ENCODE results near the gene ZNF235. TPM values are rescaled to one million over a fixed set of nuclear protein-coding genes. Genes with fewer than 3 reads are reported as not detected.
"Not testable (repeated sequence)": the region's sequence is repeated elsewhere in the genome, so short reads cannot be mapped to it uniquely, and the experiment has no call there.

The ZNF235 gene
- total RNA-seq = 11.6 and 14.5 TPM in 2 replicates

DNA sequence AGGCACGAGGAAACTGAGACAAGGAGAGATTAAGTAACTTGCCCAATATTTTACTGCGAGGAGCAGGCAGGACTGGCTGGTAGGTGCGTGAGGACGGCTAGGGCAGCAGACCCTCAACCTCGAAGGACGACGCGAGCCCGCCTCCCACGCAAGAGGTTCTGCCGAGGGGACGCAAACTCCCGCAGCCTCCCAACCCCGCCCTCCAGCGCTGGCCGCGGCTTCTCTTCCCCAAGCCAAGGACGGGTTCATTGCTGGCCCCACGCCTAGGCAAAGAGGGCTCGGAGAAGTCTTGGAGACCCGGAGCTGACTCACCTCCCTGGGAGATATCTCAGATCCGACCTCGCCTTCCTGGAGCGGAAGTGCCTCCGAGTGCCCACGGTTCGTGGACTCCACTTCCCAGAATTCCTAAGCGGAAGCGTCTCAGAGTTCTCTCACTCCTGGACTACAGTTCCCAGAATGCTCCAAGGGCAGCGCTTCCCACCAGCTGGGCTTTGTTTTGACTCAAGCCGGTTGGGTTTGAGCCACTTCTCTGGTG lies at the start of gene ZNF235:
ZNF235 (minus strand) TSS at position 367 of the 535 bp plus-strand sequence. CDS start 1,621 bp downstream, outside the sequence.
- Mint-ChIP-seq H3K4me3 (peak within 1 kb of the TSS; percentile 96), H3K9me3 (peaks cover 11% of the 10 kb centered on the region), H3K27me3 (peaks cover 7% of the 10 kb centered on the region), H3K36me3 (ENCODE audit: low read depth) (peaks cover 35% of the 10 kb centered on the region), H3K27ac (peak within 1 kb of the TSS; percentile 76), H3K4me1 (peaks cover 20% of the 10 kb centered on the region)
- ATAC-seq (ENCODE audit: low read depth) (peak; percentile 97), DNase-seq (peak; percentile 61)
- intact Hi-C loops (cut with micrococcal nuclease) = loop anchor here (1.0 to 2.0 kb wide), 8 partner anchors 44 to 210 kb away; partner anchors contain the start of genes ZNF180, ZNF224, ZNF225 and ZNF226
- TF ChIP-seq, protein P1, sequence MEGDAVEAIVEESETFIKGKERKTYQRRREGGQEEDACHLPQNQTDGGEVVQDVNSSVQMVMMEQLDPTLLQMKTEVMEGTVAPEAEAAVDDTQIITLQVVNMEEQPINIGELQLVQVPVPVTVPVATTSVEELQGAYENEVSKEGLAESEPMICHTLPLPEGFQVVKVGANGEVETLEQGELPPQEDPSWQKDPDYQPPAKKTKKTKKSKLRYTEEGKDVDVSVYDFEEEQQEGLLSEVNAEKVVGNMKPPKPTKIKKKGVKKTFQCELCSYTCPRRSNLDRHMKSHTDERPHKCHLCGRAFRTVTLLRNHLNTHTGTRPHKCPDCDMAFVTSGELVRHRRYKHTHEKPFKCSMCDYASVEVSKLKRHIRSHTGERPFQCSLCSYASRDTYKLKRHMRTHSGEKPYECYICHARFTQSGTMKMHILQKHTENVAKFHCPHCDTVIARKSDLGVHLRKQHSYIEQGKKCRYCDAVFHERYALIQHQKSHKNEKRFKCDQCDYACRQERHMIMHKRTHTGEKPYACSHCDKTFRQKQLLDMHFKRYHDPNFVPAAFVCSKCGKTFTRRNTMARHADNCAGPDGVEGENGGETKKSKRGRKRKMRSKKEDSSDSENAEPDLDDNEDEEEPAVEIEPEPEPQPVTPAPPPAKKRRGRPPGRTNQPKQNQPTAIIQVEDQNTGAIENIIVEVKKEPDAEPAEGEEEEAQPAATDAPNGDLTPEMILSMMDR (IDR thresholded peaks at IDR 0.05) = no peak
- ChIA-PET POLR2A (interaction anchor here (0.5 to 2.0 kb wide), 9 partner anchors 45 to 610 kb away, joined by 3 to 23 read pairs (median 4); partner anchors contain the start of genes ZNF180, ZNF224, ZNF226 and ZNF227), CTCF (no interaction called here)

DNA sequence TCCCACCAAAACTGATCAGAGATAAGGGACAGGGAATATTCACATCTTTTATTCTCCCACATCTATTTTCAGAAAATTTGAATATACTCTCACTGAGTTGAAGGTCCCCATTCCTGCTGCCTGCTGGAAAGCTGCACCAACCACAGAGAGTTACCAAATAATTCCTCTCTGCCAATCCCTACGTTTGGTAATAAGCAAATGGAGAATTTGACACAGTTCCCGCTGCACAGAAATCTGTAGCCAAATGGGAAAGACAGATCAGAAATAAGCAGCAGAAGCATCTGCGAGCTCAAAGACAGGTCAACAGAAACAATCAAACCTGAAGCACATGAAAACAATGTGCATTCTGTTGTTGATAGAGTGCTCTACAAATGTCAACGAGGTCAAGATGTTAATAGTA lies 41.7 kb upstream of the ZNF235 start:
- CTCF ChIA-PET = no interaction called here

DNA sequence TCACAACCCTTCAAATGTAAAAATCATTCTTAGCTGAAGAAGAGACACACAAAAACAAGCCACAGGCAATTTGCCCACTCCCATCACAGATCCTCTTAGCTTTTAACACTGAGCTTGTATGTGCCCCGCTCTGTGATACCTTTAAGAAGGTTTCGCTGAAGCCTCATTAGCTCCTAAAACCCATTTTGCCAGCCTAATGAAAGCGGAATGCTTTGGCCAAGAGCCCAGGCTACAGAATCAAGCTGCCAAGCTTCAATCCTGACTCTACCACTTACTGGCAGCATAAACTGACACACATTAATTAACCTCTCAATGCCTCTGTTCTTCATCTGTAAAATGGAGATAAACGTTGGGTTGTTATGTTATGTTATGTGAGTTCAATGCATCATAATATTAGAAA lies 41.1 kb upstream of the ZNF235 start:
- peaks cover 10% of the 10 kb centered on the region for H3K36me3 Mint-ChIP-seq (ENCODE audit: low read depth)
- no peaks in the 10 kb centered on the region for H3K27me3 Mint-ChIP-seq
- ATAC-seq (ENCODE audit: low read depth) (no peak), DNase-seq (no peak)
- TF ChIP-seq, protein P1 (IDR thresholded peaks at IDR 0.05) = no peak
- peaks cover 10% of the 10 kb centered on the region for H3K4me1 Mint-ChIP-seq
- ChIA-PET CTCF (no interaction called here), POLR2A (no interaction called here)
- H3K4me3 Mint-ChIP-seq = no peak overlapping the region
- intact Hi-C loops (cut with micrococcal nuclease) = no loop called here
- H3K27ac Mint-ChIP-seq = no peak overlapping the region
- peaks cover 17% of the 10 kb centered on the region for H3K9me3 Mint-ChIP-seq

More for the DNA sequence above, 41.7 kb upstream of the ZNF235 start:
- peaks cover 4% of the 10 kb centered on the region for H3K36me3 Mint-ChIP-seq (ENCODE audit: low read depth)
- no peak for DNase-seq
- no peak overlapping the region for H3K27ac Mint-ChIP-seq
- H3K4me1 Mint-ChIP-seq = peaks cover 10% of the 10 kb centered on the region
- no peaks in the 10 kb centered on the region for H3K27me3 Mint-ChIP-seq
- TF ChIP-seq, protein P1 (IDR thresholded peaks at IDR 0.05) = no peak
- H3K9me3 Mint-ChIP-seq = peaks cover 17% of the 10 kb centered on the region
- ATAC-seq (ENCODE audit: low read depth) = no peak
- POLR2A ChIA-PET = no interaction called here
- H3K4me3 Mint-ChIP-seq = no peak overlapping the region
- intact Hi-C loops (cut with micrococcal nuclease) = no loop called here

DNA sequence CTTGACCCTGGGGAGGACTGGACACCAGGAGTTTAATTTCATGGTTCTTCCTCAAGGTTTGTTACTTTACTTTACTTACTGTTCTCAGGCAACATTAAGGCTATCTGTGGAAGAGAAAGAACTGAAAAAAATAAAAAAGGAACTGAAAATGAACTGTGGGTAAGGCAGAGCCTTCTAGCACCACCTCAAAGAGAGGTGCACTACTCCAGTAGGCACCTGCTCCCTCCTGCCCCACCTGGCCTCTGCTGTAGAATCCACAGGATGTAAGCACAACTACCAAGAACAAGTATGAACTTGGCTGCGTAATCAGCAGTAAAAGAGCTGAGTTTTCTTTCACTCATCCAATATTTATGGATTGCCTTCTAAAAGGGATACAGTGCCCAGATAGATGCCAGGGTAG lies 39.4 kb upstream of the ZNF235 start:
- ChIA-PET POLR2A (no interaction called here), CTCF (no interaction called here)
- peak; percentile 37 for ATAC-seq (ENCODE audit: low read depth)
- intact Hi-C loops (cut with micrococcal nuclease) = no loop called here
- Mint-ChIP-seq H3K4me1 (peaks cover 10% of the 10 kb centered on the region), H3K36me3 (ENCODE audit: low read depth) (peaks cover 14% of the 10 kb centered on the region), H3K4me3 (no peak overlapping the region), H3K27me3 (no peaks in the 10 kb centered on the region), H3K9me3 (peaks cover 23% of the 10 kb centered on the region), H3K27ac (peak overlapping the region; percentile 75)
- TF ChIP-seq, protein P1 (IDR thresholded peaks at IDR 0.05) = no peak
- DNase-seq = no peak

DNA sequence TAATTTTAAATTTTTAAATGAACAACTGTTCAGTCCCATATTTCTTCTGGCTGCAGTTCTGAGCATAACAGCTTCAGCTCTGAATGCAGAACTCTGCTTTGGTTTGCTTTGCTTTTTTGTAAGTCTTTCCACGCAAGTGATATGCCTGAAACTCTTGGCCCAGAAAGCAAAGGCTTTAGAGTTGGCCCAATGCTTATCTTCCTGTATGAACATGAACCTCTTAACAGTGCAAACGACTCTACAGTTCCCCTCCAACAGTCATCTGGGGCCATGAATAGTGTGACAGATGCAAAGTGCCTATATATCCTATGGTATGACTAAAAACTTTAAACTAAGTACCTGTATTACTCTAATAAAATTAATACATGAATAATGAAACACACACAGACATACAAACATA lies 37.0 kb upstream of the ZNF235 start:
- Mint-ChIP-seq H3K4me1 (peaks cover 10% of the 10 kb centered on the region), H3K9me3 (peaks cover 25% of the 10 kb centered on the region), H3K36me3 (ENCODE audit: low read depth) (peaks cover 26% of the 10 kb centered on the region), H3K27me3 (no peaks in the 10 kb centered on the region), H3K4me3 (no peak overlapping the region), H3K27ac (no peak overlapping the region)
- DNase-seq = no peak
- intact Hi-C loops (cut with micrococcal nuclease) = no loop called here
- CTCF ChIA-PET = no interaction called here
- no peak for ATAC-seq (ENCODE audit: low read depth)
- TF ChIP-seq, protein P1 (IDR thresholded peaks at IDR 0.05) = no peak
- POLR2A ChIA-PET = no interaction called here

DNA sequence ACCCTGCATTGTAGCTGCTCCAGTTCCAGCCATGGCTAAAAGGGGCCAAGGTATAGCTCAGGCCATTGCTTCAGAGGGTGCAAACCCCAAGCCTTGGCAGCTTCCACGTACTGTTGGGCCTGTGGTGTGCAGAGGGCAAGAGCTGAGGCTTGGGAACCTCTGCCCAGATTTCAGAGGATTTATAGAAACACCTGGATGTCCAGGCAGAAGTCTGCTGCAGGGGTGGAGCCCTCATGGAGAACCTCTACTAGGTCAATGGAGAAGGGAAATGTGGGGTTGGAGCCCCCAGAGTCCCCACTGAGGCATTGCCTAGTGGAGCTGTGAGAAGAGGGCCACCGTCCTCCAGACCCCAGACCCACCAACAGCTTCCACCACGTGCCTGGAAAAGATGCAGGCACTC lies 29.8 kb upstream of the ZNF235 start:
- DNase-seq; CTCF ChIA-PET; H3K4me1 Mint-ChIP-seq; H3K27me3 Mint-ChIP-seq; H3K27ac Mint-ChIP-seq; ATAC-seq (ENCODE audit: low read depth); H3K4me3 Mint-ChIP-seq; intact Hi-C loops (cut with micrococcal nuclease); POLR2A ChIA-PET: not testable (repeated sequence)
- Mint-ChIP-seq H3K36me3 (ENCODE audit: low read depth) (peaks cover 67% of the 10 kb centered on the region), H3K9me3 (peaks cover 41% of the 10 kb centered on the region)

Measured in activated B cell treated with CpG ODN at 0.5 μM for 24 hours (primary cell).